A549 (cell line): ENCODE data around the gene ADD1.

Experiments used
- BCL3 ChIP-seq: fragments of >200 bp; sonication (Bioruptor Twin); formaldehyde crosslinking; IDR thresholded peaks from 3 replicates; pipeline ENCODE4 v1.6.1; 2016
- CTCF ChIP-seq: fragments of >200 bp; sonication (Bioruptor Twin); formaldehyde crosslinking; IDR thresholded peaks from 3 replicates; pipeline ENCODE4 v1.5.1; 2016
- KDM1A ChIP-seq: fragments of 200-600 bp; sonication (generic); IDR thresholded peaks from 2 replicates; pipeline ENCODE4 v1.6.1; 2016; ENCODE audit warnings: low read depth, mild to moderate bottlenecking
- KDM5A ChIP-seq: fragments of 200-600 bp; sonication (generic); IDR thresholded peaks from 2 replicates; pipeline ENCODE4 v1.6.1; 2016; ENCODE audit warnings: antibody characterized with exemption, mild to moderate bottlenecking
- POLR2A ChIP-seq: IDR thresholded peaks from 2 replicates; pipeline ENCODE4 v1.6.1; 2012; ENCODE audit warnings: mild to moderate bottlenecking, low read length
- RFX5 ChIP-seq: fragments of 450-650 bp; IDR thresholded peaks from 2 replicates; pipeline ENCODE4 v1.7.1; 2014; ENCODE audit warnings: antibody characterized with exemption, mild to moderate bottlenecking, moderate library complexity

- TF ChIP-seq CTCF (no peak), KDM5A (no peak), RFX5 (no peak), KDM1A (no peak), BCL3 (no peak), POLR2A (no peak)
Measured at GRCh38 chr4:2863649-2864048, 20.0 kb downstream of the ADD1 start.
